MCF 10A (cell line): ENCODE results near the gene PLA2G12A. TPM values are rescaled to one million over a fixed set of nuclear protein-coding genes. Genes with fewer than 3 reads are reported as not detected.
A peak's percentile ranks its signal among the peaks of the same experiment; 100 is the strongest.

ENCODE experiments used
- BruUV-seq: library from RNA; stranded (reverse); fragments of 400-500 nt; replicated peaks from 2 replicates; lab custom pipeline; 2021; lab: Mats Ljungman, UMichigan
- CTCF ChIA-PET: fragments of 300-600 bp; sonication (Branson Sonifier 250); formaldehyde crosslinking; extraction: SDS; loops from one replicate; lab custom pipeline; 2021; ENCODE audit warnings: antibody characterized with exemption, inconsistent platforms; lab: Yijun Ruan, JAX
- POLR2A ChIA-PET: fragments of 300-600, 350-650 bp; sonication (Branson Sonifier 250); formaldehyde crosslinking; extraction: SDS; loops from one replicate; lab custom pipeline; 2020; ENCODE audit warnings: antibody characterized with exemption, inconsistent platforms; lab: Yijun Ruan, JAX
- DNase-seq: peaks from one replicate; pipeline ENCODE4 v3.0.0-alpha.2; 2018; ENCODE audit not compliant: unreplicated experiment
- H3K27ac Mint-ChIP-seq: one replicate; pipeline ENCODE4 v1.8.0; 2022; ENCODE audit warnings: mild to moderate bottlenecking, low read depth, mixed read lengths; ENCODE audit not compliant: unreplicated experiment
- H3K27me3 Mint-ChIP-seq: one replicate; pipeline ENCODE4 v1.8.0; 2022; ENCODE audit warnings: mixed read lengths; ENCODE audit not compliant: insufficient read depth, unreplicated experiment
- H3K36me3 Mint-ChIP-seq: one replicate; pipeline ENCODE4 v1.8.0; 2022; ENCODE audit warnings: mild to moderate bottlenecking, moderate library complexity, mixed read lengths; ENCODE audit not compliant: insufficient read depth, unreplicated experiment
- H3K4me1 Mint-ChIP-seq: one replicate; pipeline ENCODE4 v1.8.0; 2022; ENCODE audit warnings: mixed read lengths; ENCODE audit not compliant: insufficient read depth, unreplicated experiment
- H3K4me3 Mint-ChIP-seq: one replicate; pipeline ENCODE4 v1.8.0; 2022; ENCODE audit warnings: mild to moderate bottlenecking, moderate library complexity, mixed read lengths; ENCODE audit not compliant: unreplicated experiment
- H3K9me3 Mint-ChIP-seq: one replicate; pipeline ENCODE4 v1.8.0; 2022; ENCODE audit warnings: mixed read lengths; ENCODE audit not compliant: unreplicated experiment
- CTCF ChIP-seq: fragments of 200-600 bp; IDR thresholded peaks from one replicate; pipeline ENCODE4 v1.8.0; 2022; ENCODE audit warnings: antibody characterized with exemption, mild to moderate bottlenecking; ENCODE audit not compliant: unreplicated experiment
- intact Hi-C: fragments of 100-400 bp; cut with micrococcal nuclease; formaldehyde crosslinking; loops from 2 replicates; pipeline ENCODE4 v1.14.1; 2022
- total RNA-seq: library from RNA; stranded (reverse); gene quantifications from 2 replicates; pipeline ENCODE4 v1.2.3, GENCODE V29; 2022

Gene PLA2G12A
- total RNA-seq, 1 experiment from 2014 or later: 52.4 TPM

GRCh38 chr4:109708990-109709389 lies 20.9 kb downstream of the PLA2G12A start:
- Mint-ChIP-seq H3K27ac (no peak overlapping the region), H3K9me3 (no peaks in the 10 kb centered on the region), H3K4me3 (no peak overlapping the region), H3K4me1 (peaks cover 2% of the 10 kb centered on the region), H3K36me3 (peaks cover 58% of the 10 kb centered on the region), H3K27me3 (no peaks in the 10 kb centered on the region)
- TF ChIP-seq CTCF: no peak
- intact Hi-C loops: no loop called here
- DNase-seq: no peak
- ChIA-PET POLR2A (interaction anchor here (1.1 kb wide), 1 partner anchor 8 kb away, joined by 4 read pairs; no protein-coding TSS in a partner anchor), CTCF (no interaction called here)
- no TSS peak for BruUV-seq

DNA sequence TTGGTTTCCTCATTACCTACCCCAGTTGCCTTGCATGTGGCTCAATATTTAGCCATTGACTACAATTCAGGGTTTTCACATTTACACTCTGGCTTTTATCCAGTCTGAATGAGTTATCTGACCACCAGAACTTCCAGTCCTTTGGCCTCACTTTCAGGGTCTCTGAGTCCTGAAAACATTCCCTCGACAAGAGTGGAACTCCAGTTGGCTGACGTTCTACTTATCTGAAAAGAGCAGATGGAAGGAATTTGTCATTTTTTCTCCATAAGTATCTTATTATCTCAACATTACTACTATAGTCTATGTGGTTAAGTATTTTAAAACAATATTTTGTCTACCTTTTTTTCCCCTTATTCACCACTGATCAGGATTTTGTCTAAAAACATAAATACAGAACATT lies 21.4 kb downstream of the PLA2G12A start:
- CTCF ChIA-PET: no interaction called here
- intact Hi-C loops: no loop called here

DNA sequence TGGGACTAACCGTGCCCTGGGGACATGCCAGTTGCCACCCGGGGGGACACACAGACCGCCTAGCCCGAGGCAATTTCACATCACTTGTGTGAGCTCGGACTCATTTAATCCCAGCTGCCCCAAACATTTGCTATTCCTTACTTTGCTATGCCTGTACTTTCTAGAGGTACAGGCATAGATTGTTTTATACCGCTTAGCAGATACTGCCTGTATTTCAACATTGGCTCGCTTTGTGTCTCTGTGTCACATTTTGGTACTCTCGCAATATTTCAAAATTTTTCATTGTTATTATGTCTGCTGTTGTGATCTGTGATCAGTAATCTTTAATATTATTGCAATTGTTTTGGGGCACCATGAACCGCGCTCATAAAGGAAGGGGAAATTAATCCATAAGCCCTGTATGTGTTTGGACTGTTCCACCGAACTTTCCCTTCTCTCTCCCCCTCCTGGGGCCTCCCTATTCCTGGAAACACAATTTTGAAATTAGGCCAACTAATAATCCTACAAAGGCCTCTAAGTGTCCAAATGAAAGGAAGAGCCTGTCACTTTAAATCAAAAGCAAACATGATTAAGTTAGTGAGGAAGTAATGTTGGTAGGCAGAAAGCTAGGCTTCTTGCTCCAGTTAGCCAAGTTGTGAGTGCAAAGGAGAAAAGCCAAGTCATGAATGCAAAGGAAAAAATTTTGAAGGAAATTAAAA lies 26.1 kb downstream of the PLA2G12A start:
- H3K27me3 Mint-ChIP-seq: no peaks in the 10 kb centered on the region
- peaks cover 28% of the 10 kb centered on the region for H3K4me1 Mint-ChIP-seq
- peaks cover 39% of the 10 kb centered on the region for H3K36me3 Mint-ChIP-seq
- intact Hi-C loops: loop anchor here (1.0 to 2.0 kb wide), 6 partner anchors 25 to 277 kb away; partner anchors contain the start of gene SEC24B
- TF ChIP-seq CTCF: no peak
- H3K9me3 Mint-ChIP-seq: no peaks in the 10 kb centered on the region
- ChIA-PET CTCF (interaction anchor here (0.6 to 2.3 kb wide), 16 partner anchors 9 to 1706 kb away, joined by 3 to 11 read pairs (median 3); partner anchors contain the start of genes PLA2G12A and SEC24B), POLR2A (interaction anchor here (0.6 to 3.9 kb wide), 19 partner anchors 8 to 299 kb away, joined by 3 to 39 read pairs (median 4); partner anchors contain the start of genes CFI, GAR1, MCUB and PLA2G12A)
- BruUV-seq: no TSS peak
- H3K27ac Mint-ChIP-seq: peak overlapping the region; percentile 95
- H3K4me3 Mint-ChIP-seq: peak overlapping the region; percentile 94
- DNase-seq: peak; percentile 15

More for the DNA sequence above, 21.4 kb downstream of the PLA2G12A start:
- no peaks in the 10 kb centered on the region for H3K27me3 Mint-ChIP-seq
- peaks cover 6% of the 10 kb centered on the region for H3K4me1 Mint-ChIP-seq
- POLR2A ChIA-PET: interaction anchor here (1.1 kb wide), 1 partner anchor 7 kb away, joined by 4 read pairs; no protein-coding TSS in a partner anchor
- peaks cover 56% of the 10 kb centered on the region for H3K36me3 Mint-ChIP-seq
- H3K9me3 Mint-ChIP-seq: no peaks in the 10 kb centered on the region
- no TSS peak for BruUV-seq
- no peak overlapping the region for H3K27ac Mint-ChIP-seq
- no peak for DNase-seq
- H3K4me3 Mint-ChIP-seq: no peak overlapping the region
- TF ChIP-seq CTCF: no peak
